Endothelial cell (in vitro differentiated cells): ENCODE data around the gene FDX1. TPM values are rescaled to one million over a fixed set of nuclear protein-coding genes. Genes with fewer than 3 reads are reported as not detected.

Experiments used
- DNase-seq: peaks from one replicate; pipeline ENCODE4 v3.0.0; 2021; ENCODE audit warnings: low spot score
- H3K27ac Mint-ChIP-seq: one replicate; pipeline ENCODE4 v1.8.0; 2021; ENCODE audit warnings: mixed read lengths, inconsistent platforms; ENCODE audit not compliant: unreplicated experiment
- H3K27me3 Mint-ChIP-seq: one replicate; pipeline ENCODE4 v1.8.0; 2021; ENCODE audit warnings: mild to moderate bottlenecking, moderate library complexity, mixed read lengths, inconsistent platforms; ENCODE audit not compliant: unreplicated experiment
- H3K36me3 Mint-ChIP-seq: one replicate; pipeline ENCODE4 v1.8.0; 2021; ENCODE audit warnings: mild to moderate bottlenecking, low read depth, mixed read lengths, inconsistent platforms; ENCODE audit not compliant: unreplicated experiment
- H3K4me1 Mint-ChIP-seq: one replicate; pipeline ENCODE4 v1.8.0; 2021; ENCODE audit warnings: mild to moderate bottlenecking, mixed read lengths, inconsistent platforms; ENCODE audit not compliant: unreplicated experiment
- H3K4me3 Mint-ChIP-seq: one replicate; pipeline ENCODE4 v1.8.0; 2021; ENCODE audit warnings: mild to moderate bottlenecking, mixed read lengths, inconsistent platforms; ENCODE audit not compliant: unreplicated experiment
- H3K9me3 Mint-ChIP-seq: one replicate; pipeline ENCODE4 v1.8.0; 2021; ENCODE audit warnings: mixed read lengths, inconsistent platforms; ENCODE audit not compliant: unreplicated experiment
- CTCF ChIP-seq: fragments of 200-600 bp; sonication (generic); IDR thresholded peaks from one replicate; pipeline ENCODE4 v1.5.0; 2021; ENCODE audit warnings: antibody characterized with exemption; ENCODE audit not compliant: unreplicated experiment
- total RNA-seq: library from RNA; stranded (reverse); fragmentation: NEBNext Ultra II Directional; extraction: Animal tissue kit (Norgen Biotek cat#: 25700); gene quantifications from one replicate; pipeline ENCODE4 v1.2.1, GENCODE V29; 2021; ENCODE audit not compliant: unreplicated experiment

FDX1 gene
- total RNA-seq, 1 donor from 2014 or later, result 14.3 TPM

- no peak for DNase-seq
- peaks cover 16% of the 10 kb centered on the region for H3K4me1 Mint-ChIP-seq
- no peak for TF ChIP-seq CTCF
- H3K27me3 Mint-ChIP-seq, result peaks cover 15% of the 10 kb centered on the region
- H3K4me3 Mint-ChIP-seq, result no peak overlapping the region
- H3K27ac Mint-ChIP-seq, result no peak overlapping the region
- no peaks in the 10 kb centered on the region for H3K9me3 Mint-ChIP-seq
- peaks cover 10% of the 10 kb centered on the region for H3K36me3 Mint-ChIP-seq
Measured at GRCh38 chr11:110432713-110433392, 3.1 kb downstream of the FDX1 start.

GRCh38 chr11:110433393-110434333 is 3.9 kb downstream of the FDX1 start:
- Mint-ChIP-seq H3K4me3 (no peak overlapping the region), H3K27me3 (peaks cover 15% of the 10 kb centered on the region), H3K27ac (no peak overlapping the region), H3K36me3 (peaks cover 10% of the 10 kb centered on the region), H3K9me3 (no peaks in the 10 kb centered on the region), H3K4me1 (peaks cover 16% of the 10 kb centered on the region)
- TF ChIP-seq CTCF, result peak; percentile 89
- DNase-seq, result no peak

GRCh38 chr11:110434952-110435779 is 5.4 kb downstream of the FDX1 start:
- no peak for TF ChIP-seq CTCF
- H3K27me3 Mint-ChIP-seq, result peaks cover 9% of the 10 kb centered on the region
- no peak overlapping the region for H3K4me3 Mint-ChIP-seq
- H3K36me3 Mint-ChIP-seq, result peaks cover 16% of the 10 kb centered on the region
- no peaks in the 10 kb centered on the region for H3K9me3 Mint-ChIP-seq
- no peak for DNase-seq
- H3K27ac Mint-ChIP-seq, result no peak overlapping the region
- peaks cover 16% of the 10 kb centered on the region for H3K4me1 Mint-ChIP-seq

DNA sequence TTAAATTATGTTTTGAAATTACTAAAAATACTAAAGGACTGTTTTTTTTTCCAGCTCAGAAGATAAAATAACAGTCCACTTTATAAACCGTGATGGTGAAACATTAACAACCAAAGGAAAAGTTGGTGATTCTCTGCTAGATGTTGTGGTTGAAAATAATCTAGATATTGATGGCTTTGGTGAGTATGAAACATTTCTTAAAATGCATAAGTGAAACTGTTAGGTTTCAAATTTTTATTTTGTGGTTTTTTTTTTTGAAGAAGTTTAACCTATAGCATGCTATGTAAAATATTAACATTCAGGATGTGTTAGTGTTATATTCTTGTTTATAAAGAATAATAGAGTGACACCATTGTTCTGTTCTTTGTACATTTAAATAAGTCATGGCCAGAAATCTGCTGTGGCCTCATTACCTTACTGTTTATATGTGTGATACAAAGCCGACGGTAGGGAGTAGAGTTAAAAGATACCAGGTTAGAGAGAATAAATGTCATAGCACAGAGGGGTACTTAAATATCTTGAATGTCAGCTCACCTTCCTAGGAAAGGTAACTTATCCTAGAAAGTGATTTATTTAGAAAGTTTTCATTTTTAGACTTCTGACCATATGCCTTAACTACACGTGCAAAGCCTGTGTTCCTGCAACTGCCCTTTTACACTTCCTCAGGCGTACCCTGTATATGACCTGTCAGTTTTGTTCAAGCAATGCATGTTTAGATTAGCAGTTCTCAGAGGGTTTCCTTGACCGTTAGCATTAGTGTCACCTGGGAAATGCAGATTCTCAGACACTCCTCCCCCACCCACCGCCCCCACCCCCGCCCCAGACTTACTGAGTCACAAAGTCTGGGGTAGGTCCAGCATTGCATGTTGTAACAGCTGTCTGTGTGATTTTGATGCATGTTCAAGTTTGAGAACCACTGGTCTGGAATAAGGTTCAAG is 6.3 kb downstream of the FDX1 start:
- no peaks in the 10 kb centered on the region for H3K9me3 Mint-ChIP-seq
- no peak overlapping the region for H3K27ac Mint-ChIP-seq
- H3K4me1 Mint-ChIP-seq, result peaks cover 9% of the 10 kb centered on the region
- no peak overlapping the region for H3K4me3 Mint-ChIP-seq
- peaks cover 6% of the 10 kb centered on the region for H3K27me3 Mint-ChIP-seq
- H3K36me3 Mint-ChIP-seq, result peaks cover 19% of the 10 kb centered on the region
- DNase-seq, result no peak
- TF ChIP-seq CTCF, result no peak
